Peyer's patch (tissue), 4 donors: ENCODE measurements around the gene HMMR. TPM values are rescaled to one million over a fixed set of nuclear protein-coding genes. Genes with fewer than 3 reads are reported as not detected.
"Not testable (repeated sequence)": the region's sequence is repeated elsewhere in the genome, so short reads cannot be mapped to it uniquely, and the experiment has no call there.

Experiments
- DNase-seq, 3 donors: peaks; one replicate each; pipeline ENCODE4 v3.0.0-alpha.2; 2017 to 2019
- H3K27ac ChIP-seq, 4 donors: fragments of 200-600 bp; sonication (generic); one replicate each; pipeline ENCODE4 v1.5.1; 2016 to 2019
- H3K27me3 ChIP-seq, 2 donors: fragments of 200-600 bp; sonication (generic); one replicate each; pipeline ENCODE4 v1.5.1; 2019
- H3K36me3 ChIP-seq, 3 donors: fragments of 200-600 bp; sonication (generic); one replicate each; pipeline ENCODE4 v1.5.1; 2016 to 2019
- H3K4me1 ChIP-seq, 4 donors: fragments of 200-600 bp; sonication (generic); one replicate each; pipeline ENCODE4 v1.5.1; 2016 to 2019
- H3K4me3 ChIP-seq, 4 donors: fragments of 200-600 bp; sonication (generic); 1 replicate in 3 of 4; 2 replicates in 1 of 4; pipeline ENCODE4 v1.5.1; 2016 to 2019; ENCODE audit warnings: mild to moderate bottlenecking in 1 of 4
- H3K9me3 ChIP-seq, 4 donors: fragments of 200-600 bp; sonication (generic); one replicate each; pipeline ENCODE4 v1.5.1; 2016 to 2019; ENCODE audit warnings: mild to moderate bottlenecking in 1 of 4
- POLR2A ChIP-seq, 2 donors: fragments of 450-650 bp; IDR thresholded peaks; one replicate each; pipeline ENCODE4 v1.5.1; 2017; ENCODE audit warnings: antibody characterized with exemption in 2 of 2, mild to moderate bottlenecking in 2 of 2, moderate library complexity in 2 of 2
- total RNA-seq, 4 donors: library from RNA; depleted of rRNA; stranded (reverse); fragments of >200 nt; gene quantifications; one replicate each; pipeline ENCODE4 v1.1.0, GENCODE V29; 2016
- TF ChIP-seq, protein P1 (sequence below), 6 experiments: fragments of 450-650 bp in 4 of 6; fragments of 200-600 bp in 2 of 6; sonication (generic) in 1 of 6; IDR thresholded peaks; one replicate each; pipeline ENCODE4 v1.5.1; 2017 to 2019; ENCODE audit warnings: antibody characterized with exemption in 6 of 6, mild to moderate bottlenecking in 3 of 6, moderate library complexity in 1 of 6

HMMR gene
- total RNA-seq, 4 donors from 2014 or later = 1.1 to 3.3 (median 1.9) TPM

DNA sequence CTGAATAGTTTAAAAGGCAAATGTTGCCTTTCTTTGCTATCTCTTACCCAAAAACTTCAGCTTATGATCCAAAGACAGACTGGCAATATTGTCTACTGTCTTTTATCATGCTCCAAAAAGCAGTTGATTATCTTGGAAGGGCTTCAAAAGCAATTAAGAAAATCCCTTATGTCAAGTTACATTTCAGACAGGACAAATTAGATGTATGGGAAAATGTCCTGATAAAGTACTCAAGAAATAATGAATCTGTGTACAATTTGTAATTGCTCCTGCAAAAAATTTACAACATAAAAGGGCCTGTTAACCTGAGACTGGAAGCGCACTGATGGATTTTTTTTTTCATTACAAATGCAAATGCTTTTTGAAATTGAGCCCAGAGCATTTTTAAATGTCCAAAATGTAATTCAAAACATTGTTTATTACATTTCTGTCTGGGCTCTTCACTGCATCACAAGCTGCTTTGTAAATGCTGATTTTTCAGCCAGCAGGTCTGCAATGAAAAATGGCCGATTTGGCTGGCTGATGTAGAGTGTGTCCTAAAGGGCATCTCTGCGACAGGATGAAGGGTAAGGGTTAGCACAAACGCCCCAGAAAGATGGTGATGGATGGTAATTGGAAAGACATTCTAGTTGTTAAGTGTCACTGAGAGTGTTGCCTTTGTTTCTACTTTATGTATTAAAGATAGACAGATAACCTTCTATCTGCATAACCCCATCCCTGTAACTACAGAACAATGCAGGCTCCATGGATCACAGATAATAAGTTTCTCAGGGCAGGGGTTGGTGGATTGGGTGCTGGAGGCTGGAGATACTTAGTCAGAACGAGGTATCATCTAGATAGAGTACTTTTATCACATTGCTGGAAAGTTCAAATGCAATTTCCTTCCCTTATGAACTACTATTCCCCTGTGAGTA lies 72.0 kb downstream of the HMMR start:
- Histone ChIP-seq H3K27me3 (no peaks in the 10 kb centered on the region), H3K9me3 (no peaks in the 10 kb centered on the region), H3K36me3 (no peaks in the 10 kb centered on the region), H3K27ac (no peak overlapping the region), H3K4me1 (no peaks in the 10 kb centered on the region), H3K4me3 (no peak overlapping the region)
- TF ChIP-seq, protein P1, sequence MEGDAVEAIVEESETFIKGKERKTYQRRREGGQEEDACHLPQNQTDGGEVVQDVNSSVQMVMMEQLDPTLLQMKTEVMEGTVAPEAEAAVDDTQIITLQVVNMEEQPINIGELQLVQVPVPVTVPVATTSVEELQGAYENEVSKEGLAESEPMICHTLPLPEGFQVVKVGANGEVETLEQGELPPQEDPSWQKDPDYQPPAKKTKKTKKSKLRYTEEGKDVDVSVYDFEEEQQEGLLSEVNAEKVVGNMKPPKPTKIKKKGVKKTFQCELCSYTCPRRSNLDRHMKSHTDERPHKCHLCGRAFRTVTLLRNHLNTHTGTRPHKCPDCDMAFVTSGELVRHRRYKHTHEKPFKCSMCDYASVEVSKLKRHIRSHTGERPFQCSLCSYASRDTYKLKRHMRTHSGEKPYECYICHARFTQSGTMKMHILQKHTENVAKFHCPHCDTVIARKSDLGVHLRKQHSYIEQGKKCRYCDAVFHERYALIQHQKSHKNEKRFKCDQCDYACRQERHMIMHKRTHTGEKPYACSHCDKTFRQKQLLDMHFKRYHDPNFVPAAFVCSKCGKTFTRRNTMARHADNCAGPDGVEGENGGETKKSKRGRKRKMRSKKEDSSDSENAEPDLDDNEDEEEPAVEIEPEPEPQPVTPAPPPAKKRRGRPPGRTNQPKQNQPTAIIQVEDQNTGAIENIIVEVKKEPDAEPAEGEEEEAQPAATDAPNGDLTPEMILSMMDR (IDR thresholded peaks at IDR 0.05) = no peak
- TF ChIP-seq POLR2A (IDR thresholded peaks at IDR 0.05) = no peak
- DNase-seq = no peak

- TF ChIP-seq, protein P1 (IDR thresholded peaks at IDR 0.05) = no peak
- no peak for TF ChIP-seq POLR2A (IDR thresholded peaks at IDR 0.05)
- Histone ChIP-seq H3K4me3 (no peak overlapping the region), H3K4me1 (no peaks in the 10 kb centered on the region), H3K36me3 (no peaks in the 10 kb centered on the region), H3K9me3 (no peaks in the 10 kb centered on the region), H3K27me3 (no peaks in the 10 kb centered on the region), H3K27ac (no peak overlapping the region)
- no peak for DNase-seq
Observed at GRCh38 chr5:163533223-163533622, 72.8 kb downstream of the HMMR start.

GRCh38 chr5:163534492-163535094 lies 74.2 kb downstream of the HMMR start:
- TF ChIP-seq POLR2A (IDR thresholded peaks at IDR 0.05) = no peak
- TF ChIP-seq, protein P1 (IDR thresholded peaks at IDR 0.05) = no peak
- H3K27ac ChIP-seq = no peak overlapping the region
- DNase-seq = no peak
- H3K36me3 ChIP-seq = no peaks in the 10 kb centered on the region
- H3K4me1 ChIP-seq = no peaks in the 10 kb centered on the region
- H3K4me3 ChIP-seq = no peak overlapping the region
- H3K9me3 ChIP-seq = no peaks in the 10 kb centered on the region
- H3K27me3 ChIP-seq = no peaks in the 10 kb centered on the region

DNA sequence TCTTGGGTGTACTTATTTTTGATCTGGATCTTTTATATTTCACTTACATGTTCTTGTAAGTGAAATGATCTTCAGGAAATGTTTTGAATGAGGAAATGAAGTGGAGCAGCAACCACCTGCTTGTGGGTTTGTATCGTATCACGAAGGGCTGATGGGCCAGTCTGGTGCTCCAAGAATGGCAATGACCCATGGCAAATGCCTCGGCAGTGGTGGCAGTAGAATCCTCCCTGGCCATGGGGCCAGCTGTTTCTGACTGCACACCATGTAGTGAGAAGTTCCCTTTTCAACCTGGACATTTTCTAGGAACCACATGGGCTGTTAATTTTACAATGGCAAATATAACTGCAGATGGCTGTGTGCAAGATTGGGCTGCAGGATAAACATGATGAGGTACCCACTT lies 74.9 kb downstream of the HMMR start:
- Histone ChIP-seq H3K9me3 (no peaks in the 10 kb centered on the region), H3K4me1 (no peaks in the 10 kb centered on the region), H3K27ac (no peak overlapping the region), H3K4me3 (no peak overlapping the region), H3K27me3 (no peaks in the 10 kb centered on the region), H3K36me3 (no peaks in the 10 kb centered on the region)
- DNase-seq = no peak
- TF ChIP-seq POLR2A (IDR thresholded peaks at IDR 0.05) = no peak
- TF ChIP-seq, protein P1 (IDR thresholded peaks at IDR 0.05) = no peak

GRCh38 chr5:163536442-163536841 lies 76.0 kb downstream of the HMMR start:
- H3K9me3 ChIP-seq, H3K27ac ChIP-seq, H3K4me3 ChIP-seq, DNase-seq, H3K4me1 ChIP-seq, H3K36me3 ChIP-seq, H3K27me3 ChIP-seq: not testable (repeated sequence)

GRCh38 chr5:163540696-163541095 lies 80.3 kb downstream of the HMMR start:
- no peak for DNase-seq
- no peaks in the 10 kb centered on the region for H3K27me3 ChIP-seq
- no peaks in the 10 kb centered on the region for H3K36me3 ChIP-seq
- TF ChIP-seq POLR2A (IDR thresholded peaks at IDR 0.05) = no peak
- TF ChIP-seq, protein P1 (IDR thresholded peaks at IDR 0.05) = no peak
- H3K9me3 ChIP-seq = no peaks in the 10 kb centered on the region
- H3K4me3 ChIP-seq = no peak overlapping the region
- H3K4me1 ChIP-seq = no peaks in the 10 kb centered on the region
- no peak overlapping the region for H3K27ac ChIP-seq
